ENCODE measurements around the gene CCDC158. TPM values are rescaled to one million over a fixed set of nuclear protein-coding genes. Genes with fewer than 3 reads are reported as not detected.

Gene CCDC158
- total RNA-seq, 1 donor from 2014 or later, result not detected

GRCh38 chr4:76449362-76449767 lies 28.4 kb upstream of the CCDC158 start:
- Mint-ChIP-seq H3K36me3 (ENCODE audit: unreplicated experiment) (no peaks in the 10 kb centered on the region), H3K27me3 (ENCODE audit: unreplicated experiment) (no peaks in the 10 kb centered on the region), H3K4me1 (ENCODE audit: low read depth, unreplicated experiment) (no peaks in the 10 kb centered on the region), H3K9me3 (ENCODE audit: unreplicated experiment) (peaks cover 2% of the 10 kb centered on the region), H3K4me3 (ENCODE audit: unreplicated experiment) (no peak overlapping the region), H3K27ac (ENCODE audit: unreplicated experiment) (no peak overlapping the region)
- no peak for TF ChIP-seq CTCF (IDR thresholded peaks at IDR 0.05; ENCODE audit: partially characterized antibody, unreplicated experiment)
- DNase-seq, result no peak

GRCh38 chr4:76448211-76448610 lies 27.3 kb upstream of the CCDC158 start:
- no peaks in the 10 kb centered on the region for H3K36me3 Mint-ChIP-seq (ENCODE audit: unreplicated experiment)
- TF ChIP-seq CTCF (IDR thresholded peaks at IDR 0.05; ENCODE audit: partially characterized antibody, unreplicated experiment), result no peak
- H3K27ac Mint-ChIP-seq (ENCODE audit: unreplicated experiment), result no peak overlapping the region
- H3K4me1 Mint-ChIP-seq (ENCODE audit: low read depth, unreplicated experiment), result no peaks in the 10 kb centered on the region
- DNase-seq, result no peak
- no peaks in the 10 kb centered on the region for H3K27me3 Mint-ChIP-seq (ENCODE audit: unreplicated experiment)
- H3K4me3 Mint-ChIP-seq (ENCODE audit: unreplicated experiment), result no peak overlapping the region
- peaks cover 2% of the 10 kb centered on the region for H3K9me3 Mint-ChIP-seq (ENCODE audit: unreplicated experiment)

DNA sequence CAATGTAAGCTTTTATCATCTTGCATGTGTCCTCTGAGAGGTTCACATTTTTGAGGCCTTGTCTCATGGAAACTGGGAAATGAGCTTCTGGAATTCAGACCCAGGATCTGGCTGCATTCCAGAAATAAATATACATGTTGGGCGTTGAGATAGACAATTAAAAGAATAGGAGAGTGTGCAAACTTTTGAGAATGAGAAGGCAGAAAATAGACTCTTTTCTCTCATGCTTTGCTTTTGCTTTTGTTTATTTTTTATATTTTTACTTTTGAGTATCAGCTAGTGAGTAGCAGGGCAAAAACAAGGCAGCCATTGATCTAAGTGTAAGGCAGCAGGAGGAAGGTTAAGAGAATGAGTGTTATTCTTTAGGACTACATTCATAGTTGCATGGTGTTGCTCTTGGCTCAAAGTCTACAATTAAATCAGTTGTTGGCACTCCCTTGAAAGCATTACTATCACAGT lies 26.5 kb upstream of the CCDC158 start:
- H3K4me1 Mint-ChIP-seq (ENCODE audit: low read depth, unreplicated experiment), result no peaks in the 10 kb centered on the region
- no peak for TF ChIP-seq CTCF (IDR thresholded peaks at IDR 0.05; ENCODE audit: partially characterized antibody, unreplicated experiment)
- DNase-seq, result no peak
- H3K27ac Mint-ChIP-seq (ENCODE audit: unreplicated experiment), result no peak overlapping the region
- no peak overlapping the region for H3K4me3 Mint-ChIP-seq (ENCODE audit: unreplicated experiment)
- no peaks in the 10 kb centered on the region for H3K27me3 Mint-ChIP-seq (ENCODE audit: unreplicated experiment)
- peaks cover 2% of the 10 kb centered on the region for H3K9me3 Mint-ChIP-seq (ENCODE audit: unreplicated experiment)
- H3K36me3 Mint-ChIP-seq (ENCODE audit: unreplicated experiment), result no peaks in the 10 kb centered on the region

GRCh38 chr4:76445911-76446310 lies 25.0 kb upstream of the CCDC158 start:
- no peak for DNase-seq
- Mint-ChIP-seq H3K4me3 (ENCODE audit: unreplicated experiment) (no peak overlapping the region), H3K27ac (ENCODE audit: unreplicated experiment) (no peak overlapping the region), H3K27me3 (ENCODE audit: unreplicated experiment) (no peaks in the 10 kb centered on the region), H3K9me3 (ENCODE audit: unreplicated experiment) (peaks cover 2% of the 10 kb centered on the region), H3K4me1 (ENCODE audit: low read depth, unreplicated experiment) (no peaks in the 10 kb centered on the region), H3K36me3 (ENCODE audit: unreplicated experiment) (no peaks in the 10 kb centered on the region)
- TF ChIP-seq CTCF (IDR thresholded peaks at IDR 0.05; ENCODE audit: partially characterized antibody, unreplicated experiment), result no peak

GRCh38 chr4:76443376-76443775 lies 22.4 kb upstream of the CCDC158 start:
- Mint-ChIP-seq H3K4me1 (ENCODE audit: low read depth, unreplicated experiment) (no peaks in the 10 kb centered on the region), H3K27me3 (ENCODE audit: unreplicated experiment) (no peaks in the 10 kb centered on the region), H3K27ac (ENCODE audit: unreplicated experiment) (no peak overlapping the region), H3K36me3 (ENCODE audit: unreplicated experiment) (no peaks in the 10 kb centered on the region), H3K9me3 (ENCODE audit: unreplicated experiment) (peaks cover 4% of the 10 kb centered on the region), H3K4me3 (ENCODE audit: unreplicated experiment) (no peak overlapping the region)
- DNase-seq, result no peak
- no peak for TF ChIP-seq CTCF (IDR thresholded peaks at IDR 0.05; ENCODE audit: partially characterized antibody, unreplicated experiment)
